GM18505 (cell line): Measurements from ENCODE around the gene EIF4G3.

Experiments used
- ATAC-seq: cut with Tn5 transposase; IDR thresholded peaks from one replicate; pipeline ENCODE4 v1.9.1; 2021; ENCODE audit not compliant: unreplicated experiment
- POLR2A ChIP-seq: IDR thresholded peaks from 4 replicates; pipeline ENCODE4 v1.6.1; 2011; ENCODE audit warnings: borderline replicate concordance; ENCODE audit not compliant: insufficient read depth, insufficient read length; ENCODE audit errors: extremely low read depth

EIF4G3 gene

DNA sequence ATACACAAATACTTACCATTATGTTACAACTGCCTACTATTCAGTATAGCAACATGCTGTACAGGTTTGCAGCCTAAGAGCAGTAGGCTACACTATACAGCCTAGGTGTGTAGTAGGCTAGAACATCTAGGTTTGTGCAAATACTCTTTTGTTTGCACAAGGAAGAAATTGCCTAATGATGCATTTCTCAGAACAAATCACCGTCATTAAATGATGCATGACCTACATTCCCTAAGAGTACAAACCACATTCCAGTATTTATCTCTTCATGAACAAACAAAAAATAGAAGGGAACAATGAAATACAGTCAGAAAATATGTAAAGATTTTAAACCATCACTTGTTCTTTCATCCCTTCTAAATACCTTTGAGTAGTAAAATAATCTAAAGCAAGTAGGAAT is 279.9 kb downstream of the EIF4G3 start:
- no peak for ATAC-seq
- no peak for TF ChIP-seq POLR2A

- TF ChIP-seq POLR2A, result no peak
- ATAC-seq, result no peak
Observed at GRCh38 chr1:20893931-20894330, 282.8 kb downstream of the EIF4G3 start.

GRCh38 chr1:20891091-20891490 is 285.6 kb downstream of the EIF4G3 start:
- no peak for TF ChIP-seq POLR2A
- ATAC-seq, result no peak

DNA sequence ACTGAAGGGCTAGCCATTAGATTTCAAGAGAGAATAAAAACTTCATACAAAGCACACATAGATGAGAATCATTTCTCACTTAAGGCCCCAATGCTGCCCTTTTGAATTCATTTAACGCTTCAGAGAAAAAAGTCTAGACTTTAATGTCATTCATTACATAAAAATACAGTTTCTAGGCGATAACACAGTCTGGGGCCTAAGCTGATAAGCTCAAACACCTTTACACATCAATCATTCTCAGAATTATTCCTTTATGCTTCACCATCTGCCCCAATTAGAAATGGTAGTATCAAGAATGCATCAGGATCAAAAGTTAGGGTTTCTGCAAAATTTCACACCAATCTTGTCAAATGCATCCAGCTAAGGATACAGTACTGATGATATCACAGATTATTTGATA is 289.5 kb downstream of the EIF4G3 start:
- no peak for ATAC-seq
- TF ChIP-seq POLR2A, result no peak

DNA sequence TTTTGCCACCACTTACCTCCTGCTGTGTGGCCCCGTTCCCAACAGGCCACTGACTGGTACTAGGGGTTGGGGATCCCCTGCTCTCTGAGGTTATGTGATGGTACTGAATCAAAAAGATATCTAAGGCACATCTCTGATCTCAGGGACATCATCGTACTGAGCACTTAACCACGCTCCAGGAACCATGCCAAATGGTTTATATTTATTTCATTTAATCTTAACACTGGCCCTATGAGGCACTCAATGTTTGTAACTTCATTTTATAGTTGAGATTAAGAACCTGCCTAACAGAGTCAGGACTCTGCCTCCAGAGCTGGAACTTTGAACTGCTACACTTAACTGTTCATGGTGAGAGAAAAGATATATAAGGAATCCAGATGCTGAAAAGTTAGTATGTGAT is 291.6 kb downstream of the EIF4G3 start:
- TF ChIP-seq POLR2A, result no peak
- ATAC-seq, result no peak

- no peak for TF ChIP-seq POLR2A
- no peak for ATAC-seq
Observed at GRCh38 chr1:20884513-20884912, 292.2 kb downstream of the EIF4G3 start.

- ATAC-seq, result no peak
- TF ChIP-seq POLR2A, result no peak
Observed at GRCh38 chr1:20883766-20884165, 292.9 kb downstream of the EIF4G3 start.

DNA sequence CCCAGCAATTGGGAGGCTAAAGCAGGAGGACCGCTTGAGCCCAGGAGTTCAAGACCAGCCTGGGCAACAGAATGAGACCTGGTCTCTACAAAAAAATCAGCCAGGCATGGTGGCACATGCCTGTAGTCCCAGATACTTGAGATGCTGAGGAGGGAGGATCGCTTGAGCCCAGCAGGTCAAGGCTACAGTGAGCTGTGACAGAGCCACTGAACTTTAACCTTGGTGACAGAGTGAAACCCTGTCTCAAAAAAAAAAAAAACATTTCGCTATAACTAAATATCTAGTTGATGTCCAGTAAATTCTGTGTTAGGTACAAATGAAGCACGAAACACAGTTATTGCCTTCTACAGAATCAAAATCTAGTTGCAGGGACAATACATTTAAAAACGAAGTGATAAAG is 293.9 kb downstream of the EIF4G3 start:
- TF ChIP-seq POLR2A, result no peak
- no peak for ATAC-seq

- TF ChIP-seq POLR2A, result no peak
- ATAC-seq, result no peak
Observed at GRCh38 chr1:20878799-20879198, 297.9 kb downstream of the EIF4G3 start.

DNA sequence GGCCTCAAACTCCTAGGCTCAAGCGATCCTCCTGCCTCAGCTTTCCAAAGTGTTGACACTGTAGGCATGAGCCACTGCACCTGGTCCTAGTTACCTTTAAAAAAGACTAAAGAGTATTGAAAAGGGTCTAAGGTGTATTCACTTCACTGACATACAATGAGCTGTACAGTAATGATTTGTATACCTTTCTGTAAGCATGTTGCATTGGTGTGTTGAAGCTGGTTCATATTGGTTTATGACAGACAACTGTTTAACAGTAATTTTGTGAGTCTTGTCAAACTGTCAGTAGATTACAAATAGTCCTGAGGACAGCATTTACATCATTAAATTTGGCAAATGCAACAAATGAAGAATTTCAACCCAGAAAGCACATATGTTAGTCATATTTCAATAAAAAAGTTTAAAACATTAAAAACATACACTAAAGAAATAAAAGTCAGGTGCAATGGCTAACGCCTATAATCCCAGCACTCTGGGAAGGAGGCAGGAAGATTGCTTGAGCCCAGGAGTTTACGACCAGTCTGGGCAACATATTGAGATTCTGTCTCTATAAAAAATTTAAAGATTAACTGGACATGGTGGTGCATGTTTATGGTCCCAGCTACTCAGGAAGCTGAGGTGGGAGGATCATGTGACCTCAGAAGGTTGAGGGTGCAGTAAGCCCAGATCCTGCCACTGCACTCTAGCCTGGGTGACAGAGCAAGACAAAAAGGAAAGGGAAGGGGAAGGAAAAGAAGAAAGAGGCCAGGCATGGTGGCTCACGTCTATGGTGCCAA is 301.3 kb downstream of the EIF4G3 start:
- no peak for ATAC-seq

DNA sequence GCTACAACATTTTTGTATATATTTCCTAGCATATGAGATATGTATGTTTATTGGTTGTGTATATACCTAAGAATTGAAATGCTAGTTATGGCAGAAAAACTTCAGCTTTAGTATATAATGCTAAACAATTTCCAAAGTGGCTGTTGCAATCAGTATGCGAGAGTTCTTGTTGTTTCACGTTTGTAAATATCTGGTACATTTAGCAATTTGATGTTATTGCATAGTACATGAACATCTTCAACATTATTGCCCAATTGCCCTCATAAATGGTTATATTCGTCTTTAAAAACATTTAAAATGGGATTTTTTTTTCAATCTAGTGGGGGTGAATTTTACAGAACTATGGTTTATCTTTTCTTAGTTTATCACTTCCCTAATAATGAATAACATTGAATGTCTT is 303.4 kb downstream of the EIF4G3 start:
- TF ChIP-seq POLR2A, result no peak

More for the DNA sequence above, 301.3 kb downstream of the EIF4G3 start:
- TF ChIP-seq POLR2A, result no peak

GRCh38 chr1:20871419-20871818 is 305.3 kb downstream of the EIF4G3 start:
- ATAC-seq, result no peak
- no peak for TF ChIP-seq POLR2A

More for the DNA sequence above, 303.4 kb downstream of the EIF4G3 start:
- ATAC-seq, result no peak

DNA sequence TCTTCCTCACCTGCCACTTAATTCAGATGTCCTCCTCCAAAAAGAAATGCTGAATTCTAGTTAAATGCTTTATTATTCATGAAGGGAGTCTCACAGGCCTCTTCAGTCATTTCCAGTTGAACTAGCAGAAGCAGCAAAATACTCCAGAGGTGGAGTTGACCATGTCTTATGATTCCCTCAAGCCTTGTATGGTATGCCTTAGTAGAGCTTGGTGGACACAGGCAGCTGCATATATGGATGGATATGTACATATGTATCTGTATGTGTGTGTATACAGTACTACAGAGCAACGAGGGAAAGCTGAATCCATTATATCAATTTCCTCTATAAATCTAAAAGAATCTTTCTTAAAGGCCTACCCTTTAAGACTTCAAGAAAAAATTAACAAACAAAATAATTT is 306.0 kb downstream of the EIF4G3 start:
- no peak for TF ChIP-seq POLR2A
- no peak for ATAC-seq

DNA sequence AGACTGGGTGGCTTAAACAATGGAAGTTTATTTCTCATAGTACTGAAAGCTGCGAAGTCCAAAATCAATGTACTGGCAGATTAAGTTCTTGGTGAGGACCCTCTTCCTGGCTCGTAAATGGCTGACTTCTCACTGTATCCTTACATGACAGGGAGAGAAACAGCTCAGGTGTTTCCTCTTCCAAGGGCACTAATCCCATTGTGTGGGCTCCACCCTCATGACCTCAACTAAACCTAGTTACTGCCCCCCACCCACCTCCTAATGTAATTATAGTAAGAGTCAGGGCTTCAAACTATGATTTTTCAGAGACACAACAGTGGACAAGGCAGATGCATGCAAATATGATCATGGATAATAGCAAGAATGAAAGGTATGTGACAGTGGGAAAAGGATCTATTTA is 308.4 kb downstream of the EIF4G3 start:
- no peak for ATAC-seq
- TF ChIP-seq POLR2A, result no peak
